Measurements from ENCODE around the gene SEMA6B.

Gene SEMA6B

GRCh38 chr19:4510435-4511255 is 48.8 kb downstream of the SEMA6B start:
- no peak for DNase-seq
- H3K4me3 Mint-ChIP-seq, result no peak overlapping the region
- no peaks in the 10 kb centered on the region for H3K9me3 Mint-ChIP-seq
- H3K27me3 Mint-ChIP-seq, result no peaks in the 10 kb centered on the region
- peaks cover 5% of the 10 kb centered on the region for H3K36me3 Mint-ChIP-seq (ENCODE audit: low read depth)
- peaks cover 8% of the 10 kb centered on the region for H3K4me1 Mint-ChIP-seq (ENCODE audit: low read depth)
- no peak overlapping the region for H3K27ac Mint-ChIP-seq

DNA sequence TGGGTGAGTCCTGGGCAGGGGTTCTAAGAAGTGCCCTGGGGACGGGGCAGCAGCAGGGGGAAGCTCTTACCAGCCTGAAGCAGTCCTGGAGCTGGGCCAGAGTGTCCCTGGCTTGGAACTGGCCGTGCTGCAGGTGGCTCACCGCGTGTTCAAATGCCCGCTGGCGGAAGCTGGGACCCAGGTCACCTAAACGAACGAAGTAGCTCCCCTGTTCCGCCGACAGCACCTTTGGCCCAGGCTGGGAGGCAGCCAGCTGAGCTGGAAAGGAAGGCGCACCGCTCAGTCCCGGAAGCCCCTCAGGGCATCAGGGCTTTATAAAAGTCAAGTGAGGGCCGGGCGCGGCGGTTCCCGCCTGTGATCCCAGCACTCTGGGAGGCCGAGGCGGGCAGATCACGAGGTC is 50.8 kb downstream of the SEMA6B start:
- no peak overlapping the region for H3K27ac Mint-ChIP-seq
- H3K36me3 Mint-ChIP-seq (ENCODE audit: low read depth), result peaks cover 13% of the 10 kb centered on the region
- DNase-seq, result no peak
- no peak overlapping the region for H3K4me3 Mint-ChIP-seq
- H3K4me1 Mint-ChIP-seq (ENCODE audit: low read depth), result peaks cover 8% of the 10 kb centered on the region
- no peaks in the 10 kb centered on the region for H3K9me3 Mint-ChIP-seq
- no peaks in the 10 kb centered on the region for H3K27me3 Mint-ChIP-seq

DNA sequence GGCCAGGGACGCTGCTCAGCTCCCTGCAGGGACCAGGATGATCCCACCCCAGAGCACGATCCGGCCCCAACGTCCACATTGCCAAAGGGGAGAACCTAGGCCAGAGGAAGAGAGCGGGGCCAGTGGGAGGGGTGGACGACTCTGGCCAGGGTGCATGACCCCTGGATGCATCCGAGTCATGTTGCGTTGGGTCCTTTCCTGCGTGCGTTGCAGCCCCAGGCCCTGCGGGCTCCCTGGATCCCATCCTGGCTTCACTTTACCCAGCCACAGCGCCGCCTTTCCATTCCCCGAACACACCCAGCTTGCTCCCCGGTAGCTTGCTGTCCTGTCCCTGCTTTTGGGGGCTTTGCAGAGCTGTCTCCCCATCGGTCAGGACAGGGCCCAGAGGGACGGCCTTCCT is 51.7 kb downstream of the SEMA6B start:
- Mint-ChIP-seq H3K9me3 (no peaks in the 10 kb centered on the region), H3K4me1 (ENCODE audit: low read depth) (peaks cover 8% of the 10 kb centered on the region), H3K27me3 (no peaks in the 10 kb centered on the region), H3K36me3 (ENCODE audit: low read depth) (peaks cover 14% of the 10 kb centered on the region), H3K4me3 (no peak overlapping the region), H3K27ac (no peak overlapping the region)
- no peak for DNase-seq

DNA sequence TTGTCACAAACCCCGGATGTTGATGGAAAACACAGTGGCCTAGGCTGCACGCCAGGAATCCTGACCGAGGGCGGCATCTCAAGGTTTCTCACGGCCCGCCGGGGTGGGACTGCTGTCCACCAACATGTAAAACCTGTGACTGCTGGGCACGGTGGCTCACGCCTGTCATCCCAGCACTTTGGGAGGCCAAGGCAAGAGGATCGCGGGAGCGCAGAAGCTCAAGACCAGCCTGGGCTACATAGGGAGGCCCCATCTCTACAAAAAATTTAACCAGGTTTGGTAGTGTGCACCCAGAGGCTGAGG is 52.4 kb downstream of the SEMA6B start:
- Mint-ChIP-seq H3K36me3 (ENCODE audit: low read depth) (peaks cover 19% of the 10 kb centered on the region), H3K9me3 (no peaks in the 10 kb centered on the region), H3K27ac (no peak overlapping the region), H3K27me3 (no peaks in the 10 kb centered on the region), H3K4me3 (no peak overlapping the region), H3K4me1 (ENCODE audit: low read depth) (peaks cover 8% of the 10 kb centered on the region)
- no peak for DNase-seq

DNA sequence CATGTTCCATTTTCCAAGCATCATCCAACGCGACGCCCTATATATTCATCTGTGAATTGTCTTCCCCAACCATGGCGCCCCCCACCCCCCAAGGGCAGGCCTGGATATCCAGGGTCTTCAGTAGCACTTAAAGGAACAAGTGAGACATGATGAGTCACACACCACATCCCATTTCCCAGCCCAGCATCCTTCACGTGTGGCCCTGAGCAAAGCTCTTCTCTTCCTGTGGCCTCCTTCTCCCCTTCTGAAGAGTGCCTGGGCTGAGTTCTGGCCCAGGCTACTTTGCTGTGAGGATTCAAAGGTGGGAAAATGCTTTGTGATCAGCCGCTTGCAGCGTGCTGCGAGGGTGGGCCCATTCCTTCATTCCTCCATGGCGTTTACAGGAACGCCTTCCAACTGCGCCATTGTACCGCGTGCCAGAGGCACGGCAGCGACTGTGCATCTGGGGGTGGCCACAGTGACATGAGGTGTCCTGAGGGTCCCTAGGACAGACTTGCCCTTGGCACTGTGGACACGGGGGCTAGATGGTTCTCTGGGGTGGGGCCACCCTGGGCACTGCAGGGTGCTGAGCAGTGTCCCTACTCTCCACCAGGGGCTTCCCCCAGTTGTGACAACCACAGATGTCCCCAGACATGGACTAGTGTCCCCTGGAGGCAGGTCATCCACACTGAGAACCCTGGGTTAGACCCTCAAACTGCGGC is 52.9 kb downstream of the SEMA6B start:
- peak overlapping the region; percentile 13 for H3K27ac Mint-ChIP-seq
- no peak overlapping the region for H3K4me3 Mint-ChIP-seq
- peaks cover 21% of the 10 kb centered on the region for H3K36me3 Mint-ChIP-seq (ENCODE audit: low read depth)
- no peak for DNase-seq
- no peaks in the 10 kb centered on the region for H3K9me3 Mint-ChIP-seq
- H3K4me1 Mint-ChIP-seq (ENCODE audit: low read depth), result peaks cover 8% of the 10 kb centered on the region
- no peaks in the 10 kb centered on the region for H3K27me3 Mint-ChIP-seq

GRCh38 chr19:4505570-4506448 is 53.7 kb downstream of the SEMA6B start:
- Mint-ChIP-seq H3K27ac (no peak overlapping the region), H3K9me3 (no peaks in the 10 kb centered on the region), H3K27me3 (no peaks in the 10 kb centered on the region), H3K4me3 (no peak overlapping the region), H3K4me1 (ENCODE audit: low read depth) (peaks cover 8% of the 10 kb centered on the region), H3K36me3 (ENCODE audit: low read depth) (peaks cover 24% of the 10 kb centered on the region)
- DNase-seq, result no peak

- no peak overlapping the region for H3K27ac Mint-ChIP-seq
- no peak for DNase-seq
- H3K36me3 Mint-ChIP-seq (ENCODE audit: low read depth), result peaks cover 31% of the 10 kb centered on the region
- H3K4me1 Mint-ChIP-seq (ENCODE audit: low read depth), result peaks cover 8% of the 10 kb centered on the region
- H3K4me3 Mint-ChIP-seq, result no peak overlapping the region
- H3K27me3 Mint-ChIP-seq, result no peaks in the 10 kb centered on the region
- no peaks in the 10 kb centered on the region for H3K9me3 Mint-ChIP-seq
Observed at GRCh38 chr19:4504891-4505569, 54.5 kb downstream of the SEMA6B start.

GRCh38 chr19:4504297-4504701 is 55.2 kb downstream of the SEMA6B start:
- Mint-ChIP-seq H3K36me3 (ENCODE audit: low read depth) (peaks cover 38% of the 10 kb centered on the region), H3K4me1 (ENCODE audit: low read depth) (peaks cover 8% of the 10 kb centered on the region), H3K27me3 (no peaks in the 10 kb centered on the region), H3K9me3 (no peaks in the 10 kb centered on the region), H3K4me3 (no peak overlapping the region), H3K27ac (no peak overlapping the region)
- DNase-seq, result no peak

DNA sequence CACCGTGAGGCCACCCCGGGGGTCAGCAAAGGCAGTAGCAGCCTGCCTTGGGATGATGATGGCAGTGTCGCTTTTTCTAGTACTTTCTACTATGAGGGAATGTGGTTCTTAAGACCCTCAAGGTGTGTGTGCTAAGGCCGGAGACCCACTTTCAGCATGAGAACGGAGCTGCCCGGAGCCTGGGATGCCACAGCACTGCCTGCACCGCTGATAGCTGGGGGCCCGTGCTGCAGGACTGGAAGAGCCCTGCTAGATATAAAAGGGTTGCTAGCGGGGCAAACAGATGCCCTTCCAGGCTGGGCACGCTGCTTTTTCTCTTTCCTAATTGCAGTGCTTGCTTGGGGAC is 55.7 kb downstream of the SEMA6B start:
- peaks cover 8% of the 10 kb centered on the region for H3K4me1 Mint-ChIP-seq (ENCODE audit: low read depth)
- H3K4me3 Mint-ChIP-seq, result no peak overlapping the region
- no peaks in the 10 kb centered on the region for H3K27me3 Mint-ChIP-seq
- no peak overlapping the region for H3K27ac Mint-ChIP-seq
- no peak for DNase-seq
- peaks cover 42% of the 10 kb centered on the region for H3K36me3 Mint-ChIP-seq (ENCODE audit: low read depth)
- H3K9me3 Mint-ChIP-seq, result no peaks in the 10 kb centered on the region

DNA sequence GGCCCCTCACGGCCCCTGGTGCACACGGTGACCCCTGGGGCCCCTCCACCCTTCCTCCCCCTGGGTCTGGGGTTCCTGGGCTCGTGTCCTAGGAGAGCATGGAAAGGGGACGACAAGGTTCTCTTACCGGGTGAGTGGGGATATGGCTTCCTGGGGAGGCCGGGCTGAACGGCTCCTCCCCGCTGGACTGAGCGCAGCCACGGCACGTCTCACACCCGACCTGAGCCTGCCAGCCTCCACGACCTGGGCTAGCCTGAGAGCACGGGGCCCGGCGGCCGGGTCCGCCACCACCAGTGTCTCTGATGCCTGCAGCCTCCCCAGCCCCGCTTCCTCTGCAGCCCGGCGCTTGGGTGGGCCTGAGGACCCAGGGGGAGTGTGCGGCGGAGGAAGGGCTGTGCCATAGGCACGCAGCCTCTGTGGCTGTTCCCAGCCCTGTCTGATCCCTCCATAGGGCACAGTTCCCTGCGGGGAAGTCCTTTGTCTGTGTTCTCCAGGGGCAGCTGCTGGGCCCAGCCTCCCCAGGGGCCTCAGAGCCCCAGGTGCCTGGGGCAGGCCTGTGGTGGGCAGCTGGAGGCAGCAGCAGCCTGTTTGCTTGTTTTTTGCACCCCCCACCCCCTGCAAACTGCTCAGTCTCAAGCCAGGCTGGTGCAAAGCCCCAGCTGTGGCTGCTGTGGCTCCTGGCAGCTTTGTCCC is 56.2 kb downstream of the SEMA6B start:
- Mint-ChIP-seq H3K36me3 (ENCODE audit: low read depth) (peaks cover 47% of the 10 kb centered on the region), H3K4me1 (ENCODE audit: low read depth) (peaks cover 8% of the 10 kb centered on the region), H3K27me3 (no peaks in the 10 kb centered on the region), H3K27ac (no peak overlapping the region), H3K9me3 (no peaks in the 10 kb centered on the region), H3K4me3 (no peak overlapping the region)
- no peak for DNase-seq

DNA sequence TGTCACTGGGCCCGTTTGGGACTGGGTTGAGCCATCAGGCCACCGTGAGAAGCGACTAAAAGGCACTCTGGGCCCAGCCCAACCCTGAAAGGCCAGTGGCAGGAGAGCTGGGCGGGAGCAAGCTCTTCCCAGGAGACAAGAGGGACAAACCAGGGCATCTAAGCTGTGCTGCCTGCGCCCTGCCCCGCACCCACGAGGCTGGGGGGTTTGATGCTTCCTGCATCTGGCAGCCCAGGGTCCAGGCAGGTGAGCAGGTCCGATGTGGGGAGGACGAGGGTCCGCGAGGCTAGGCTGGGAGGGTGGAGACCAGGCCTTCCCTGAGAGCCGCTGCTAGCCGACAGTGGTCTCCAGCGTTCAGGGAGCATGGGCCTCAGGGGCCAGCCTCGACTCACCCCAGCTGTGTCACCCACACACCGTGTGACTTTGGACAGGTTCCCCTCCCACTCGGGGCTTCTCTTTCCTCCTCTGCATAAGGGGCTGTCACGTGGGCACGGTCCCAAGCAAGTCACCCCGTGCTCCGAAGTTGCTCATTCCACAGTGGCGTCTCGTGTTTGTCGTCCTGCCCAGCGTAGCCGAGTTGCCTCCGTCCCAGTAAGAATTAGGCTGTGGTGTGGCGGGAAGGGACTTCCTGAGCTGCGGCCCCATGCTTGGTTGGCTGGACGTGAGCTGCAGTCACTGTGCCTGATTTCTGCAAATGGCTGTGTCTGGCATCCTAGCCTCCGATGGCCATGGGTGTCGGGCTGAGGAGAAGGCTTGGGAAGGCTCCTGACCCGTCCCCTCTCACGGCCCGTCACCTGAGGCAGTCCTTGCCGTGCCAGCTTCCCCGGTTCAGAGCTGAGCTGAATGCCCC is 57.0 kb downstream of the SEMA6B start:
- H3K36me3 Mint-ChIP-seq (ENCODE audit: low read depth), result peaks cover 54% of the 10 kb centered on the region
- DNase-seq, result no peak
- H3K4me3 Mint-ChIP-seq, result no peak overlapping the region
- H3K27ac Mint-ChIP-seq, result no peak overlapping the region
- no peaks in the 10 kb centered on the region for H3K9me3 Mint-ChIP-seq
- H3K4me1 Mint-ChIP-seq (ENCODE audit: low read depth), result peaks cover 8% of the 10 kb centered on the region
- H3K27me3 Mint-ChIP-seq, result no peaks in the 10 kb centered on the region

DNA sequence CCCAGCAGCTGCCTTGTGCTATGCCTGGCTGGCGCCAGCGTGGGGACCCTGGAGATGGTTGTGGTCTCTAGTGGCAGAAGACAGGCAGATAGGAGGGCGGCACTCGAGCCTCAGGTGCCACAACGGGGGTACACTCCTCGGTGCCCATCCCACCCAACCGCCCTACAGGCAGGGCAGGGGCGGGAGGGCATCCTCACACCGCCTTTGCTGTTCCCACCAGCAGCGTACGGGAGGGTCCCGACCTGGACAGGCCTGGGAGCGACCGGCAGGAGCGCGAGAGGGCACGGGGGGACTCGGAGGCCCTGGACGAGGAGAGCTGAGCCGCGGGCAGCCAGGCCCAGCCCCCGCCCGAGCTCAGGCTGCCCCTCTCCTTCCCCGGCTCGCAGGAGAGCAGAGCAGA is 57.8 kb downstream of the SEMA6B start:
- Mint-ChIP-seq H3K9me3 (no peaks in the 10 kb centered on the region), H3K27me3 (no peaks in the 10 kb centered on the region), H3K4me3 (no peak overlapping the region), H3K4me1 (ENCODE audit: low read depth) (peaks cover 6% of the 10 kb centered on the region), H3K36me3 (ENCODE audit: low read depth) (peaks cover 57% of the 10 kb centered on the region), H3K27ac (no peak overlapping the region)
- no peak for DNase-seq

- no peak overlapping the region for H3K27ac Mint-ChIP-seq
- no peak overlapping the region for H3K4me3 Mint-ChIP-seq
- no peaks in the 10 kb centered on the region for H3K9me3 Mint-ChIP-seq
- no peaks in the 10 kb centered on the region for H3K4me1 Mint-ChIP-seq (ENCODE audit: low read depth)
- no peak for DNase-seq
- no peaks in the 10 kb centered on the region for H3K27me3 Mint-ChIP-seq
- H3K36me3 Mint-ChIP-seq (ENCODE audit: low read depth), result peaks cover 57% of the 10 kb centered on the region
Observed at GRCh38 chr19:4500841-4501591, 58.5 kb downstream of the SEMA6B start.
